A673 (cell line): ENCODE results near the gene EGFL8. TPM values are rescaled to one million over a fixed set of nuclear protein-coding genes. Genes with fewer than 3 reads are reported as not detected.
A peak's percentile ranks its signal among the peaks of the same experiment; 100 is the strongest.

Experiments
- BruUV-seq: library from RNA; stranded (reverse); fragments of 400-500 nt; replicated peaks from 2 replicates; lab custom pipeline; 2021; lab: Mats Ljungman, UMichigan
- CTCF ChIA-PET: fragments of 300-600 bp; sonication (Branson Sonifier 250); formaldehyde crosslinking; loops from one replicate; lab custom pipeline; 2022; ENCODE audit warnings: antibody characterized with exemption; lab: Charles Lee
- POLR2A ChIA-PET: fragments of 300-600 bp; sonication (Branson Sonifier 250); formaldehyde crosslinking; loops from one replicate; lab custom pipeline; 2022; ENCODE audit warnings: antibody characterized with exemption; ENCODE audit not compliant: low non-redundant PET; lab: Charles Lee
- DNase-seq: peaks from one replicate; pipeline ENCODE4 v3.0.0-alpha.2; 2015; ENCODE audit warnings: low spot score
- H3K27ac ChIP-seq: fragments of 200-600 bp; sonication (generic); 2 replicates; pipeline ENCODE4 v1.5.1; 2016; ENCODE audit warnings: mixed run types, low read depth, mild to moderate bottlenecking, mixed read lengths, antibody characterized with exemption, low read length; ENCODE audit not compliant: poor library complexity, severe bottlenecking
- H3K27me3 ChIP-seq: fragments of 200-600 bp; sonication (generic); replicated peaks from 2 replicates; pipeline ENCODE4 v1.6.1; 2017; ENCODE audit warnings: mixed run types, low read depth, mild to moderate bottlenecking, mixed read lengths, antibody characterized with exemption, low read length; ENCODE audit not compliant: insufficient read depth, poor library complexity
- H3K36me3 ChIP-seq: fragments of 200-600 bp; sonication (generic); 2 replicates; pipeline ENCODE4 v1.6.1; 2016; ENCODE audit warnings: mixed run types, mild to moderate bottlenecking, mixed read lengths, antibody characterized with exemption, low read length; ENCODE audit not compliant: insufficient read depth, poor library complexity, severe bottlenecking
- H3K4me1 ChIP-seq: fragments of 200-600 bp; sonication (generic); 2 replicates; pipeline ENCODE4 v1.6.1; 2017; ENCODE audit warnings: mixed run types, mild to moderate bottlenecking, mixed read lengths, antibody characterized with exemption, low read length; ENCODE audit not compliant: insufficient read depth, poor library complexity, severe bottlenecking
- H3K4me3 ChIP-seq: fragments of 200-600 bp; sonication (generic); 2 replicates; pipeline ENCODE4 v1.5.1; 2016; ENCODE audit warnings: low read depth, mixed run types, mild to moderate bottlenecking, mixed read lengths, low read length; ENCODE audit not compliant: poor library complexity, severe bottlenecking
- H3K9me3 ChIP-seq: fragments of 200-600 bp; sonication (generic); 2 replicates; pipeline ENCODE4 v1.6.1; 2016; ENCODE audit warnings: mixed run types, low read depth, mild to moderate bottlenecking, mixed read lengths, antibody characterized with exemption, low read length; ENCODE audit not compliant: poor library complexity, severe bottlenecking
- EZH2 ChIP-seq: fragments of 200-600 bp; sonication (generic); IDR thresholded peaks from 2 replicates; pipeline ENCODE4 v1.6.1; 2017; ENCODE audit warnings: borderline replicate concordance, low read depth, mild to moderate bottlenecking, mixed read lengths, antibody characterized with exemption, low read length; ENCODE audit not compliant: poor library complexity, severe bottlenecking
- intact Hi-C: fragments of 100-400 bp; cut with micrococcal nuclease; formaldehyde crosslinking; loops from one replicate; pipeline ENCODE4 v1.10.0; 2022; ENCODE audit not compliant: unreplicated experiment
- total RNA-seq: library from RNA; stranded (reverse); gene quantifications from 2 replicates; pipeline ENCODE4 v1.2.3, GENCODE V29; 2021
- TF ChIP-seq, protein P1 (sequence below): fragments of 300-800, 200-600 bp; sonication (generic); conservative IDR thresholded peaks from 2 replicates; pipeline ENCODE4 v1.5.1; 2017; ENCODE audit warnings: low read depth, mild to moderate bottlenecking, antibody characterized with exemption, low read length, moderate library complexity, mixed read lengths

The EGFL8 gene
- total RNA-seq, 1 experiment from 2014 or later = 32.4 TPM

DNA sequence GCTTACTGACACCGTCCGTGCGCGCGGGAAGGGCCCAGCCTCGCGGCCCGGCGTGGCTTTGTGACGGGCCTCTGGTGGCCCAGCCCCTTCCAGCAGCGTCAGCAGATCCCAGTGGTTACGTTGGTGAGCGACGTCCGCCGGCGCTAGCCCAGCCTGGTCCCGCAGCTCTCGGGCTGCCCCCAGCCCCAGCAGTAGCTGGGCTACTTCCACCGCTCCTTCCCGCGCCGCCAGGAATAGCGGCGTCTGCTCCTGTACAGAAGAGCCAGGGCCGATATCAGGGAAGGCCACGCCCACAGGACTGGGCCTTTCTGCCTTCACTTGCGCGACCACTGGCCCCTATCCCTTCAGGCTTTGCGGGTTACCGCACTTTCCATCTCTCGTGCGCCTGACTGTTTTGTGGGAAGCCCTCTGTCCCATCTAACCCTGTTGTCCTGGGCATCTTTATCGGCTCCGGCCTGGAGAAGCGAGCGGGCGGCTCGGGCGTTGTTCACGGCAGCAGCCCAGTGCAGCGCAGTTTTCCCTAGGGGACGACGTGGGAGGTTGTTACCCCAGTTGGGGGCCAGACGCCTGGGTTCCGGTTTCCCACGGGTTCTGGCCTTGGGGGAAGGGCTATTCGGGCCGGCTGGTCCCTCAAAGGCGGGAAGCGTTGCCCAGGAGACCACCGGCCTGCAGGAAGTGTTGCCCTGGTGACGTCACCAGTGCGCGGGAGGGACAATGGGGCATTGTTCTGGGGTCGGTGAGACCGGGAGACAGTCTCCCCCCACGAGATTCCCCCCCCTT lies 31.7 kb downstream of the EGFL8 start:
- Histone ChIP-seq H3K27me3 (no peaks in the 10 kb centered on the region), H3K9me3 (no peaks in the 10 kb centered on the region), H3K4me3 (peak overlapping the region; percentile 64), H3K36me3 (no peaks in the 10 kb centered on the region), H3K4me1 (peaks cover 35% of the 10 kb centered on the region), H3K27ac (peak overlapping the region; percentile 99)
- CTCF ChIA-PET = interaction anchor here (0.6 to 1.0 kb wide), 4 partner anchors 19 to 174 kb away, joined by 3 to 4 read pairs (median 4); partner anchors contain the start of gene EGFL8
- peak; percentile 92 for DNase-seq
- intact Hi-C loops = loop anchor here (1.0 to 2.0 kb wide), 2 partner anchors 67 to 77 kb away; partner anchors contain the start of gene ATF6B
- TF ChIP-seq EZH2 = no peak
- TF ChIP-seq, protein P1, sequence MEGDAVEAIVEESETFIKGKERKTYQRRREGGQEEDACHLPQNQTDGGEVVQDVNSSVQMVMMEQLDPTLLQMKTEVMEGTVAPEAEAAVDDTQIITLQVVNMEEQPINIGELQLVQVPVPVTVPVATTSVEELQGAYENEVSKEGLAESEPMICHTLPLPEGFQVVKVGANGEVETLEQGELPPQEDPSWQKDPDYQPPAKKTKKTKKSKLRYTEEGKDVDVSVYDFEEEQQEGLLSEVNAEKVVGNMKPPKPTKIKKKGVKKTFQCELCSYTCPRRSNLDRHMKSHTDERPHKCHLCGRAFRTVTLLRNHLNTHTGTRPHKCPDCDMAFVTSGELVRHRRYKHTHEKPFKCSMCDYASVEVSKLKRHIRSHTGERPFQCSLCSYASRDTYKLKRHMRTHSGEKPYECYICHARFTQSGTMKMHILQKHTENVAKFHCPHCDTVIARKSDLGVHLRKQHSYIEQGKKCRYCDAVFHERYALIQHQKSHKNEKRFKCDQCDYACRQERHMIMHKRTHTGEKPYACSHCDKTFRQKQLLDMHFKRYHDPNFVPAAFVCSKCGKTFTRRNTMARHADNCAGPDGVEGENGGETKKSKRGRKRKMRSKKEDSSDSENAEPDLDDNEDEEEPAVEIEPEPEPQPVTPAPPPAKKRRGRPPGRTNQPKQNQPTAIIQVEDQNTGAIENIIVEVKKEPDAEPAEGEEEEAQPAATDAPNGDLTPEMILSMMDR = no peak
- BruUV-seq = no TSS peak
- POLR2A ChIA-PET = interaction anchor here (0.5 to 1.0 kb wide), 5 partner anchors 59 to 776 kb away, joined by 3 to 8 read pairs (median 4); no protein-coding TSS in a partner anchor

GRCh38 chr6:32196682-32197616 lies 32.6 kb downstream of the EGFL8 start:
- H3K27me3 ChIP-seq = no peaks in the 10 kb centered on the region
- intact Hi-C loops = no loop called here
- POLR2A ChIA-PET = no interaction called here
- H3K4me1 ChIP-seq = peaks cover 34% of the 10 kb centered on the region
- BruUV-seq = TSS peak; percentile 75
- H3K36me3 ChIP-seq = no peaks in the 10 kb centered on the region
- H3K9me3 ChIP-seq = no peaks in the 10 kb centered on the region
- CTCF ChIA-PET = no interaction called here
- peak overlapping the region; percentile 64 for H3K4me3 ChIP-seq
- no peak for TF ChIP-seq EZH2
- TF ChIP-seq, protein P1 = no peak
- peak overlapping the region; percentile 99 for H3K27ac ChIP-seq
- no peak for DNase-seq

DNA sequence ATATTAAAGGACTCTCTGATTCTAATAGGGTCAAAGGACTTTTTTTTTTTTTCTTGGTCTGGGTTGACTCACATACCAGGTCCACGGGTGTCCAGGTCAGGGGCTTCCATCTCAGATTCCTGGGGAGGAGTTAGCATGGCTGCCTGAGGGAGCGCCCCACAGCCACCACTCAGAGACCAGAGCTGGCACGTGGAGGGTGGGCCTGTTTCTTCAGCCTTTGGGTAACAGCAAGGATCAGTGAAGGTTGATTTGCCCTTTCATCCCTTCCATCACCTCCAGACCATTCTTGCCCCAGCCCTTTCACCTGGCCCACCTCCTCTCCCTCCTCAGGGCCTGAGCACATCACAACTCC lies 33.9 kb downstream of the EGFL8 start:
- Histone ChIP-seq H3K36me3 (no peaks in the 10 kb centered on the region), H3K4me3 (no peak overlapping the region), H3K27ac (no peak overlapping the region), H3K9me3 (no peaks in the 10 kb centered on the region), H3K4me1 (peaks cover 32% of the 10 kb centered on the region), H3K27me3 (no peaks in the 10 kb centered on the region)
- no peak for DNase-seq
- intact Hi-C loops = no loop called here
- ChIA-PET POLR2A (no interaction called here), CTCF (no interaction called here)
- TF ChIP-seq, protein P1 = no peak
- no peak for TF ChIP-seq EZH2
- no TSS peak for BruUV-seq
